ENCODE data around the gene TBX2.

DNA sequence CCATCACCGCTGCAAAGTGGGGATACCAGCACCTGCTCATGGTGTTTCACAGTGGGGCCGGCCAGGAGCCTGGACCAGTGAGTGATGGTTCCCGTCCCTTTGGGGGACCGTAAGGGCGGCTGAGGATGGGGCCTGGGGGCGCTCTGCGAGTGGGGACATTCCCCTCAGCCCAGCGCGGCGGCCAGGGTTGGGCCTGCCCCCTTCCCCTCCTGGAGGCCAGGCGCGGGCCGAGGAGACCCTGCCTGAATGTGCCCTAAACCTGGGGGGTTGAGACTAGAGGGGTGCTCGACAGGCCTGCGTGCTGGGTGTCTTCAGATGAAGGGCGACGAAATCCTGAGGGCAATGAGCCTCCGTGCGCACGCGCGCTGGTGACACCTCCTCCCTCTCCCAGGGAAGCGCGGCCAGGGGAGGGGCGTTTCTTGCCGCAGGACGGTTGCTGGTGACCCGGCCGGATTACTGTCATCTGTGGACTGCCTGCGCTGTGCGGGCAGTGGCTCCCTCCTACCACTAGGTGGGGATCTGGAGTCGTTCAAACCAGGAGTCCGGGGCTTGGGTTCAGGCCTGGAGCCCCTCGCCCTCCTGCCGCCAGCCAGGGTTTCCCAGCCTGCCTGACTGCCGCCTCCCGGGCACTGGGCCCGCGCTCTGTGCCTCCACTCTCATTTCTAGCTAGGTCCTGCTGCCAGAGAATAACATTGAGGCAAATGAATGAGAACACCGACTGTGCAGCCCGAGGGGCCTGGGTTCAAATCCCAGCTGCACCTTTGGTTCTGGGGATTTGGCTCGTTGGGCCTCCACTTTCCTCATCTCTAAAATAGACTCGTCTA, 17.1 kb downstream of the TBX2 start:
- TF ChIP-seq POLR2A (IDR thresholded peaks at IDR 0.05): no peak
- TF ChIP-seq, protein P1, sequence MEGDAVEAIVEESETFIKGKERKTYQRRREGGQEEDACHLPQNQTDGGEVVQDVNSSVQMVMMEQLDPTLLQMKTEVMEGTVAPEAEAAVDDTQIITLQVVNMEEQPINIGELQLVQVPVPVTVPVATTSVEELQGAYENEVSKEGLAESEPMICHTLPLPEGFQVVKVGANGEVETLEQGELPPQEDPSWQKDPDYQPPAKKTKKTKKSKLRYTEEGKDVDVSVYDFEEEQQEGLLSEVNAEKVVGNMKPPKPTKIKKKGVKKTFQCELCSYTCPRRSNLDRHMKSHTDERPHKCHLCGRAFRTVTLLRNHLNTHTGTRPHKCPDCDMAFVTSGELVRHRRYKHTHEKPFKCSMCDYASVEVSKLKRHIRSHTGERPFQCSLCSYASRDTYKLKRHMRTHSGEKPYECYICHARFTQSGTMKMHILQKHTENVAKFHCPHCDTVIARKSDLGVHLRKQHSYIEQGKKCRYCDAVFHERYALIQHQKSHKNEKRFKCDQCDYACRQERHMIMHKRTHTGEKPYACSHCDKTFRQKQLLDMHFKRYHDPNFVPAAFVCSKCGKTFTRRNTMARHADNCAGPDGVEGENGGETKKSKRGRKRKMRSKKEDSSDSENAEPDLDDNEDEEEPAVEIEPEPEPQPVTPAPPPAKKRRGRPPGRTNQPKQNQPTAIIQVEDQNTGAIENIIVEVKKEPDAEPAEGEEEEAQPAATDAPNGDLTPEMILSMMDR (IDR thresholded peaks at IDR 0.05): peak; percentile 55 to 93 (median 77)
- TF ChIP-seq POLR2AphosphoS5 (IDR thresholded peaks at IDR 0.05): no peak
- no peak for TF ChIP-seq EP300 (IDR thresholded peaks at IDR 0.05)

Measured in sigmoid colon (tissue), 4 donors.